Glomerular endothelial cell (primary cell): ENCODE measurements around the gene MCF2L2. TPM values are rescaled to one million over a fixed set of nuclear protein-coding genes. Genes with fewer than 3 reads are reported as not detected.
"Not testable (repeated sequence)": the region's sequence is repeated elsewhere in the genome, so short reads cannot be mapped to it uniquely, and the experiment has no call there.

ENCODE experiments used
- DNase-seq: peaks from one replicate; pipeline ENCODE4 v3.0.0-alpha.2; 2011; ENCODE audit warnings: low read depth, low spot score; ENCODE audit errors: extremely low read depth
- total RNA-seq: library from RNA; depleted of rRNA; stranded (reverse); fragments of >200 nt; gene quantifications from 2 replicates; pipeline ENCODE4 v1.2.3, GENCODE V29; 2015

The MCF2L2 gene
- total RNA-seq = 3.1 and 3.6 TPM in 2 replicates

- no peak for DNase-seq
Observed at GRCh38 chr3:183428447-183429211, at the start of gene MCF2L2. Gene MCF2L2 (minus strand): TSS chr3:183428619. CDS start chr3:183427977, 642 bp downstream.

DNA sequence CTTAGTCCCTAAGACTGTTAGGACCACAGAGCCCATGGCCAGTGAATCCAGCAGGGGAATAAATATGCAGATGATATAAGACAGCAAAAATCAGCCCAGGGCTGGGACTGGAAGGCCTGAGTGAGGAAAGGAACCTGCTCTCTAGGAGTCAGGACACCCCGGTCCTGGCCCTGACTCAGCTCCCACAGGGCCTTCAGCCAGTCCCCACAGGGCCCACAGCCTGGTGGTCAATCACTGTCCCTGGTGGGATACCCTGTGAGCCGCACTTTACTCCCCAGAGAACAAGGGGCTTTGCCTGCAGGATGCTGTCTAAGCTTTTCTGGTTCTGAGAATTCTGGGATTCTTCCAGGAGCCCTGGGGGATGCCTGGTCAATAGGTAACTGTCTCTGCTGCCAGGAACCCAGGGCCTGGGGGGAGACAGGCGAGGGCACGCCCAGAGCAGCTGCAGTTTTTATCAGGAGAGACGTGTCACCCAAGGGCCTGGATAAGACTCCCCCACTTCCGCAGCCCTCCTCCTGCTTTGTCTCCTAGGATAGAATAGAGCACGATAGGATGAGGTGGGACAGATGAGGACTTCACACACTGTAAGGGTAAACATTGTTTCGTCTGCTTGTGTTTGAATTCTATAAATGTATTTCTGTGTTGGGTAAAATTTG is 49.5 kb upstream of the MCF2L2 start:
- DNase-seq = no peak

GRCh38 chr3:183475764-183476162 is 47.3 kb upstream of the MCF2L2 start:
- not testable (repeated sequence) for DNase-seq

- no peak for DNase-seq
Observed at GRCh38 chr3:183475016-183475763, 46.8 kb upstream of the MCF2L2 start.

DNA sequence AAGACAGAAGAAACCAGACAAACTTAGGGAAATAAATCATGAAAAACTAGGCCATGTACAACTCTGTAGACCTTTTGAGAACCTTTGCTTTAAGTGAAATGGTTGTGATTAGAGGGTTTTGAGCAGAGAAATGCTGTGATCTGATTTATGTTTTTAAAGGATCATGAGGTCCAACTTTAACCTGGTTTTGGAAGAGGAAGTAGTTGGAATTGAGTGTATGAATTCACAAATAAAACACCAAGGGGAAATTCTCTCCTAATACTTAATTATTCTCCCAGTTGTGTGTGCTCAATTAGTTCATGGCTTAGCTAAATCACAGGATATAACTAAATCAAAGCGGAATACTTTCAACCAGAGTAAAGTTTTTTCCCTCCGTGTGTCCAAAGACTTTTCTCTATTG is 45.5 kb upstream of the MCF2L2 start:
- no peak for DNase-seq

DNA sequence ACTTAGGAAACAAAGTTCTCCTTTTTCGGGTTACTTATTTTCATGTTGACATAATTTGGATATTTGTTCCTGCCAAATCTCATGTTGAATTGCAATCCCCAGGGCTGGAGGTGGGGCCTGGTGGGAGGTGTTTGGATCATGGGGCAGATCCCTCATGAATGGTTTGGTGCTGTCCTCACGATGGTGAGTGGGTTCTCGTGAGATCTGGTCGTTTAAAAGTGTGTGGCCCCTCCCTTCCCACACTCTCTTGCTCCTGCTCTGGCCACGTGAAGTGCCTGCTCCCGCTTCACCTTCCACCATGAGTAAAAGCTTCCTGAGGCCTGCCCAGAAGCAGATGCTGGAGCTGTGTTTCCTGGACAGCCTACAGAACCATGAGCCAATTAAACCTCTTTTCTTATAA is 43.7 kb upstream of the MCF2L2 start:
- no peak for DNase-seq

- no peak for DNase-seq
Observed at GRCh38 chr3:183468424-183468823, 40.0 kb upstream of the MCF2L2 start.

DNA sequence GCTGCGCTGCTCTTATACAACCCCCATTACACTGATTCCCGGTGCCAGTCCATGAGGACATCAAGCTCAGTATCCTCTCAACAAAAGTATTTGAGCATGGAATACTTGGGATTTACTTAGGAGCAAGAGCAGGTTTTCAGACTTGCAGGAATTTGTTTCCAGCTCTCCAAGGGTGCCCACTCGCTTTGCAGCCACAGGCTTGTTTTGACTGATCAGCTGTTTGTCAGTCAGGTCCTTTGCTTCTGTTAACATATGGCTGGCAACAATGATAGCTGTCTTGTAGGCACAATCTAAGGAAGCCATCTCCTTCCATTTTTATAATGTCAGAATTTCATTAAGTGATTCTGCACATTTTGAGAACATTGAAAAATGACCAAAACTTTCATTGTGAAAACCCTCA is 38.2 kb upstream of the MCF2L2 start:
- DNase-seq = no peak

GRCh38 chr3:183465710-183466109 is 37.3 kb upstream of the MCF2L2 start:
- DNase-seq = not testable (repeated sequence)

DNA sequence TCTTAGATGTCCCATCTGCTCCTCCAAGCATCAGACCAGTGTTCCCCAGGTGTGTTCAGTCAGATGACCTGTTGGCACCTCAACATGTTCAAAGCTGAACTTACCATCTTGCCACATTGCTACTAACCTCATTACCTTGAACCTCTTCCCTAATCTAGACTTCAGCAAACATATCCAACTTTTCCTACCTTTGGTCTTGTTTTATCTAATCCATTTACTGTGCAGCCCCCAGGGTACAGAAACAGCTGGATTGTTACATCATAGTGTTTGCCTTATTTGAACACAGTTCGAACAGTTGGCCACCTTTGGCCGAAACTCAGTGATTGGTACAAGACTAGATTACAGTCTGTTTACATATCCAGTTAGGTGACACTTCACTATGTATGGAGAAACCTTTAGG is 36.1 kb upstream of the MCF2L2 start:
- no peak for DNase-seq

GRCh38 chr3:183460081-183461055 is 31.9 kb upstream of the MCF2L2 start:
- DNase-seq = no peak

DNA sequence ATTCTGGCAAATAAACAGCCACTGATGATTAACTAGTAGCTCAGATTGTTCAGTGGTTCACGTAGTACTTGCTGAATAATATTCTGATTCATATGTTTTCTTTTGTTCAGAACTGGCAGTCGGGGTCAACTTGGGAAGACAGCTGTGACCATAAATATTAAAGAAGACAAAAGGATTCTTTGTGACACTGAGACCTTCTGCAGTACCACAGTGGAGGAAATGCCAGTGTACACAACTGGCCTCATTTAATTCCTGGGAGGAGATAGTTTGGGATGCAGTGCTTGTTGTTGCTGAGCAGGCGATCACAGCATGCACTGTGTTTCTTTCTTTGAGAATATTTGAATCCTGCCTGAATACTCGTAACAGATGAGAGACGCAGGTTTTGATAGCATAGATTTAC is 26.7 kb upstream of the MCF2L2 start:
- DNase-seq = no peak

- DNase-seq = no peak
Observed at GRCh38 chr3:183454064-183454463, 25.6 kb upstream of the MCF2L2 start.

- DNase-seq = no peak
Observed at GRCh38 chr3:183449791-183450190, 21.4 kb upstream of the MCF2L2 start.

DNA sequence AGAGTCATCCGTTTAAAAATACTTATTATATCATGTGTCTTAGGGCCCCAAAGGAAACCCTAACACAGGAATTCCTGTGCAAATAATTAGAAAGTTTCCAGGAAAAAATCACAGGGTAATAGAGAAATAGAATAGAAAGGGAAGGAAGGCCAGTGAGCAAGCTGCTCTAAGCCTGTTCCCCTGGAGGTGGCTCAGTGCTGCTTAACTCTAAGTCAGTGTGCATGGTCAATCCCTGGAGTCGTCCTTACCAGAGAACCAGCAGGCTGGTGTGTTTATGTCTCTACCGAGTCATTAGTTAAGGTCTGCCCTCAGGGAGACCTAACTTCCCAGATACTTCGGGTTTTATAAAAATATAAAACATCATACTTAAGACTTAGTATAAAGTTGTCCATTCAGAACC is 21.0 kb upstream of the MCF2L2 start:
- no peak for DNase-seq

GRCh38 chr3:183448369-183449128 is 20.1 kb upstream of the MCF2L2 start:
- DNase-seq = no peak

DNA sequence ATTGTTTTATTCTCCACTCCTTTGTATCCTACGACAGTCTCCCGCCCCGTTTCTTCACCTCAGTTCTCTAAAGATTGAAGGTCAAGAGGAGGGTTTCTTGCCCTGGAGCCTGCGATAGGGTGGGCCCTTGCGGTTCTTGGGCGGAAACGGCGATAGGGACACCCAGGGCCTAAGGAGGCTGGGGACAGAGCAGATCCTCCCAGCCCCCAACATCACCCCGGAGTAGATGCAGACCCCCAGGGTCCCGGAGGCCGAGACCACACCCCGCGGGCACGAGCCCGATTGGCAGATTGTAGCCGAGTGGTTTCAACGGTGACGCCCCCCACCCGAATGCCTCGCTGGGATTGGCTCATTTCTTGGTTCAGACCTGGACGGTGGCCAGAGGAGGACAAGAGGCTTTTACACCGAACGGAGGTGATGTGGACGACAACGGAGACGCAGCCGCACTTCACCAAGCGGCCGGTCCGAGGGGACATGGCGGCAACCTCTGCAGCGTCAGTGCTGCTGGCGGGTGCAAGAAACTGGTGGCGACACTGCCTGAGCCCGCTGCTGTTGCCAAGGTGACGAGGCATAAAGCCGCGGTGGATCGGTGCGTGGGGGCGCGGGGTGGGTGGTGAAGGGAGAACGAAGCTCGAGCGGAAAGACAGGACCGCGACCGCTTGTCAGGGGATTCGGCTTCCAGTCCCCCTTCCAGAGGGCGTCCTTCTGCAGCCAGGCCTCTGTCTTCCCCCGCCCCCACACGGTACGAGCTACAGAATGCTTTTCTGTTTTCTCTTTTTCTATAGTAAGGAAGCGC is 19.0 kb upstream of the MCF2L2 start:
- DNase-seq = no peak

DNA sequence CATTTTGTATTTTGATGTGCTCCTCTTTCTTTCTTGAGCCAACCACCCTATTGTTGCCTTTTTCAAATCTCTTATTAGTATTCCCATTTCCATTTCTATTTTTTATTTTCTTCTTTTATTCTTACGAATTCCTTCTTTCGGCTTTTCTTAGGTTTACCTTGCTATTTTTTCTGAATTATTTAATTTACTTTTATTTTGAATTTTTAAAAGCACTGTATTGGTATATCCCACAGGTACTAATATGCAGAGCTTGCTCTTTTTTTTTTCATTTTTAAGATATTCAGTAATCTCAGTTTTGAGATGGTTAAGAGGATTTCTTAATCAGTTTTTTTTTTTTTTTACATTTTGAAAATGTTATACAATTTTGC is 18.4 kb upstream of the MCF2L2 start:
- no peak for DNase-seq

DNA sequence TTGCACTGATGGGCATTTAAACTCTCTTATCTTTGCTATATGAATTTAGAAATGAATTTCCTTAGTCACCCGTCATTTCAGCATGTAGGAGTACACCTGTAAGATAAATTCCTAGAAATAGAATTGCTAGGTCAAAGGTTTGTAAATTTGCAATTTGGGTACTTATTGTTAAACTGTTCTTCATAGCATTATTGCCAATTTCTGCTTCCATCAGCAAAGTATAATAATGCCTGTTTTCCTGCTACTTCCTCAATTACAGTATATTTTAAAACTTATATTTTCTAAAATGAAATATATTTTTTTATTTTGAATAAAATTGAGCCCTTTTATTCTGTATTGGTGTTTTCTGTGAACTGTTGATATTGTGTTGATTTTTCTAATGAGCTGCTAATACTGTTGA is 16.3 kb upstream of the MCF2L2 start:
- no peak for DNase-seq
